T-helper 1 cell (primary cell): ENCODE data around the gene SHLD1.
"Not testable (repeated sequence)": the region's sequence is repeated elsewhere in the genome, so short reads cannot be mapped to it uniquely, and the experiment has no call there.

Experiments
- DNase-seq, 5 donors: peaks; one replicate each; pipeline ENCODE4 v3.0.0-alpha.2; 2012 to 2020

SHLD1 gene

GRCh38 chr20:5781798-5782750, 31.9 kb downstream of the SHLD1 start:
- no peak for DNase-seq

- DNase-seq, result no peak
Measured at GRCh38 chr20:5784735-5785134, 34.5 kb downstream of the SHLD1 start.

- DNase-seq, result no peak
Measured at GRCh38 chr20:5785146-5785545, 34.9 kb downstream of the SHLD1 start.

- DNase-seq, result no peak
Measured at GRCh38 chr20:5786930-5787795, 37.0 kb downstream of the SHLD1 start.

GRCh38 chr20:5787796-5788165, 37.6 kb downstream of the SHLD1 start:
- DNase-seq, result no peak

- DNase-seq, result peak; percentile 45 to 84 (median 71)
Measured at GRCh38 chr20:5788385-5788895, 38.2 kb downstream of the SHLD1 start.

- no peak for DNase-seq
Measured at GRCh38 chr20:5789827-5790226, 39.6 kb downstream of the SHLD1 start.

- DNase-seq, result no peak
Measured at GRCh38 chr20:5793916-5794315, 43.7 kb downstream of the SHLD1 start.

GRCh38 chr20:5796331-5797040, 46.3 kb downstream of the SHLD1 start:
- no peak for DNase-seq

GRCh38 chr20:5797165-5797564, 47.0 kb downstream of the SHLD1 start:
- DNase-seq, result no peak

- no peak for DNase-seq
Measured at GRCh38 chr20:5797843-5798462, 47.8 kb downstream of the SHLD1 start.

GRCh38 chr20:5803754-5804303, 53.6 kb downstream of the SHLD1 start:
- not testable (repeated sequence) for DNase-seq

GRCh38 chr20:5806457-5807263, 56.5 kb downstream of the SHLD1 start:
- no peak for DNase-seq

GRCh38 chr20:5807431-5807830, 57.2 kb downstream of the SHLD1 start:
- no peak for DNase-seq

- no peak for DNase-seq
Measured at GRCh38 chr20:5808901-5809300, 58.7 kb downstream of the SHLD1 start.

- DNase-seq, result no peak
Measured at GRCh38 chr20:5809495-5809894, 59.3 kb downstream of the SHLD1 start.

GRCh38 chr20:5810800-5811422, 60.7 kb downstream of the SHLD1 start:
- DNase-seq, result no peak

GRCh38 chr20:5811746-5812145, 61.5 kb downstream of the SHLD1 start:
- no peak for DNase-seq

- DNase-seq, result no peak
Measured at GRCh38 chr20:5818346-5818681, 68.1 kb downstream of the SHLD1 start.

- DNase-seq, result no peak
Measured at GRCh38 chr20:5820738-5821137, 70.5 kb downstream of the SHLD1 start.
